HepG2 (cell line): ENCODE measurements around the gene ASTN2. TPM values are rescaled to one million over a fixed set of nuclear protein-coding genes. Genes with fewer than 3 reads are reported as not detected.
A peak's percentile ranks its signal among the peaks of the same experiment; 100 is the strongest.

ENCODE experiments used
- AFF4 ChIP-seq: sonication (generic); formaldehyde crosslinking; IDR thresholded peaks from 2 replicates; pipeline ENCODE4 v1.4.0; 2020; ENCODE audit warnings: missing genetic modification reagents
- ATF2 ChIP-seq: sonication (generic); formaldehyde crosslinking; IDR thresholded peaks from 2 replicates; pipeline ENCODE4 v1.4.0; 2020; ENCODE audit warnings: missing genetic modification reagents
- CTCF ChIP-seq: sonication (generic); formaldehyde crosslinking; IDR thresholded peaks from 2 replicates; pipeline ENCODE4 v1.5.0; 2020; ENCODE audit warnings: mild to moderate bottlenecking, missing genetic modification reagents, moderate library complexity
- FOSL2 ChIP-seq: sonication (generic); formaldehyde crosslinking; IDR thresholded peaks from 2 replicates; pipeline ENCODE4 v1.4.0; 2020; ENCODE audit warnings: missing genetic modification reagents
- HDAC2 ChIP-seq: sonication (generic); formaldehyde crosslinking; IDR thresholded peaks from 2 replicates; pipeline ENCODE4 v1.4.0; 2020; ENCODE audit warnings: missing genetic modification reagents
- RAD21 ChIP-seq: fragments of 450-650 bp; formaldehyde crosslinking; IDR thresholded peaks from 2 replicates; pipeline ENCODE4 v1.5.0; 2020; ENCODE audit warnings: mild to moderate bottlenecking
- SMC3 ChIP-seq: IDR thresholded peaks from 2 replicates; pipeline ENCODE4 v1.6.1; 2011; ENCODE audit warnings: low read length, improper control_type of control experiment
- STAG1 ChIP-seq: sonication (generic); formaldehyde crosslinking; IDR thresholded peaks from 2 replicates; pipeline ENCODE4 v1.4.0; 2020; ENCODE audit warnings: missing genetic modification reagents
- TEAD3 ChIP-seq: optimal IDR thresholded peaks from 2 replicates; pipeline ENCODE3; 2016; ENCODE audit warnings: borderline replicate concordance
- ZBTB25 ChIP-seq: IDR thresholded peaks from 2 replicates; pipeline ENCODE4 v1.6.1; 2018; ENCODE audit warnings: missing genetic modification reagents
- ZMYM3 ChIP-seq: sonication (generic); formaldehyde crosslinking; IDR thresholded peaks from 2 replicates; pipeline ENCODE4 v1.5.1; 2020; ENCODE audit warnings: mild to moderate bottlenecking, missing genetic modification reagents
- ZNF530 ChIP-seq: sonication (generic); formaldehyde crosslinking; IDR thresholded peaks from 2 replicates; pipeline ENCODE4 v1.5.0; 2020; ENCODE audit warnings: low read depth, mild to moderate bottlenecking, missing genetic modification reagents
- ZNF557 ChIP-seq: sonication (generic); formaldehyde crosslinking; IDR thresholded peaks from 2 replicates; pipeline ENCODE4 v1.4.0; 2020; ENCODE audit warnings: missing genetic modification reagents
- ZNF770 ChIP-seq: sonication (generic); formaldehyde crosslinking; IDR thresholded peaks from 2 replicates; pipeline ENCODE4 v1.5.0; 2020; ENCODE audit warnings: mild to moderate bottlenecking, missing genetic modification reagents
- ZNF790 ChIP-seq: sonication (generic); formaldehyde crosslinking; IDR thresholded peaks from 2 replicates; pipeline ENCODE4 v1.8.0; 2022; ENCODE audit warnings: missing genetic modification reagents, mild to moderate bottlenecking, borderline replicate concordance
- polyA plus RNA-seq, 8 experiments: library from polyadenylated mRNA; depleted of rRNA in 3 of 8; stranded (reverse) in 7 of 8; unstranded in 1 of 8; fragments of >200 nt; fragmentation: Illumina TruSeq in 4 of 8; extraction: Trizol in 4 of 8; gene quantifications; 2 replicates each; pipeline versions ENCODE4 v1.2.1 to v1.2.3, GENCODE V29; 2011 to 2016; ENCODE audit warnings: low read depth in 4 of 8, missing spikeins in 1 of 8, mixed read lengths in 1 of 8; ENCODE audit not compliant: insufficient read depth in 1 of 8
- total RNA-seq, 5 experiments: library from RNA; depleted of rRNA; stranded (reverse); fragments of >200 nt; fragmentation: Illumina TruSeq; extraction: Trizol; gene quantifications; 2 replicates each; pipeline ENCODE4 v1.2.3, GENCODE V29; 2016; ENCODE audit warnings: low read depth in 1 of 5

ASTN2 gene
- total and polyA plus RNA-seq, 2 of the 13 experiments (the other 11 are each of a cell fraction or from before 2014, with no cell fraction given): 5.2 to 13.5 TPM

- TF ChIP-seq ATF2 (no peak), SMC3 (peak; percentile 86), ZNF790 (no peak), HDAC2 (CRISPR knock-in tag) (no peak), ZNF530 (CRISPR knock-in tag) (no peak), AFF4 (CRISPR knock-in tag) (no peak), CTCF (peak; percentile 84), ZBTB25 (CRISPR knock-in tag) (no peak), ZMYM3 (CRISPR knock-in tag) (no peak), TEAD3 (CRISPR knock-in tag) (peak; percentile 36), RAD21 (peak; percentile 37; the same call in 1 of the 2 replicates), STAG1 (CRISPR knock-in tag) (peak; percentile 56), FOSL2 (no peak), ZNF557 (no peak), ZNF770 (CRISPR knock-in tag) (no peak)
These were observed 554.2 kb downstream of the ASTN2 start (continued) for GRCh38 chr9:116860509-116861120.
